Activated CD4-positive, CD25-positive, alpha-beta regulatory T cell (primary cell): Measurements from ENCODE around the gene MAPKAPK3.
A peak's percentile ranks its signal among the peaks of the same experiment; 100 is the strongest.

ENCODE experiments used
- DNase-seq, 4 experiments: peaks; one replicate each; lab custom pipeline; 2025; lab: John Stamatoyannopoulos, UW

The MAPKAPK3 gene

DNA sequence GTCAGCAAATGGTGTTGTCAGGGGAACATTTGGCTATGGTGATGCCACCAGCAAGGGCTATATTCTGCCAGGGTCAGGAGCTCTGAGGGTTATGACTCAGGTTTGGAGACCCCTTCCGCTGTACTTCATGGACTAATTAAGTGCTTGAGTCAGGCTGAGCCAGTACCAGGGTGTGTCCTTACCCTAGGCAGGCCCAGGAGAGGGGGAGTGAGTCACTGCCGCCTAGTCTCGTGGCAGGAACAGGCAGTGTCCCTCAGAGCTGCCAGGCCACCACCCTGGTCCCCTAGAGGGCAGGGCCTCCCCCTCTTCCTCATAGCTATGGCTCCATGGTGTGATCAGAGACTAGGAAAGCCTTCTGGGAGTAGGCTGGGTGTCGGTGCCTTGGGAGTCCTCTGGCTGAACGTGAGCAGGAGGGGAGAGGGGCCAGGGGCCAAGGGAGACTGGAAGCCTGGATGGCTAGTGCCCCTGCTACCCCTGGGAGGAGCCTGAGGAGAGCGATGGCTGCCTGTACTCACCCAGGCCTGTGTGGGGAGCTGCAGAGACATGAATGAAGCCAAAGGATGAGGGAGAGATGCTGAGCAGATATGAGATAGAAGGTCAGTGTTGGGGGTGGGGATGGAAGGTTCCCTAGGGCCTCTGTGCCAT lies 10.6 kb downstream of the MAPKAPK3 start:
- DNase-seq: no peak

DNA sequence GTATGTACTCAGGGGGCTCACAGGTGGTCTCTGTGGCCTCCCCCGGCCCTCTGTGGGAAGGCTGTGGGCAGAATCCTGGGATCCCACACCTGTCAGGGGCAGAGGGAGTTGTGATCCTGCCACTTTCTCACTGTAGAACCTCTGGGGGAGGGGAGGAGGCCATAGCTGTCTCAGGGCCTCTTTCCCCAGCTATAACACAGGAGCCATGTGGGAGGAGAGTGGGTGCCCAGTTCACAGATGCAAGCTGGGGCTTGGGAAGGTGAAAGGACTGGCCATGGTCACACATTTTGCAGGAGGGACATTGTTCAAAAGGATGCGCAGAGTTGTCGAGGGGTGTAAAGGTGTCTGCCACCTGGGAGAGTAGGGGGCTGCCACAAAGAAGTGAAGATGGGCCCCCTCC lies 11.7 kb downstream of the MAPKAPK3 start:
- DNase-seq: no peak

DNA sequence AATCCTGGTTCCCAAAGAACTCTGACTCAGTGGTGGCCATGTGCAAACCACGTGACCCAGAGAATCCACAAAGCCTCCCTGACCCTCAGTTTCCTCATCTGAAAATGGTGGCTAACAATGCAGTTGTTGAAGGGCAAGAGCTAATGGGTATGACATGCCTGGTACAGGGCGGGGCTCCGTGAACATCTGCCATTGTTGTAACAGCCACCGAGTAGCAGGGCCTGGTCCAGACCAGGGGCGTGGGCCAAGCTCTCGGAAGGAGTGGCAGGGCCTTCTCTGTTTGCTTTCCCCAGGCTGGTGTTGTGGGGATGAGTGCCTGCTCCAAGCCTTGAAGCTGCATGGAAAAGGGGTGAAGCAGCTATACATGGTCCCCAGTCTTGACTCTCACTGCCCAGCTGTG lies 13.4 kb downstream of the MAPKAPK3 start:
- no peak for DNase-seq

DNA sequence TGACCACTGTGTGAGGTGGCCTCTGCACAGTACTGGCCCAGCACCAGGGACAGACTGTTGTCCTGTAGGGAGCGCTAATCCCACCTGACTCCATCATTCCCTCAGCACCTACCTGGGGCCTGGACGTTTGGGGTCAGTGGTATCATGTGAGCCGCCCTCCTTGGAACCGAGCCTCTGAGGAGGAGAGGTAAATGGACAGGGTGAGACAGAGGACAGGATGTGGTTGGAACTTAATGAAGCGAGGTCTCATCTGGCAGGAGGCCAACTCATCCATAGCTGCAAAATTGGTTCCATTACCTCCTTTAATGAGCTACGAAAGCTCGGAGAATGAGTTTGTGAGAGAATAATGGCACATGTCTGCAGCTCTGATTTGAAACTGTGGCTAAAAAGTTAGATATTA lies 13.9 kb downstream of the MAPKAPK3 start:
- no peak for DNase-seq

DNA sequence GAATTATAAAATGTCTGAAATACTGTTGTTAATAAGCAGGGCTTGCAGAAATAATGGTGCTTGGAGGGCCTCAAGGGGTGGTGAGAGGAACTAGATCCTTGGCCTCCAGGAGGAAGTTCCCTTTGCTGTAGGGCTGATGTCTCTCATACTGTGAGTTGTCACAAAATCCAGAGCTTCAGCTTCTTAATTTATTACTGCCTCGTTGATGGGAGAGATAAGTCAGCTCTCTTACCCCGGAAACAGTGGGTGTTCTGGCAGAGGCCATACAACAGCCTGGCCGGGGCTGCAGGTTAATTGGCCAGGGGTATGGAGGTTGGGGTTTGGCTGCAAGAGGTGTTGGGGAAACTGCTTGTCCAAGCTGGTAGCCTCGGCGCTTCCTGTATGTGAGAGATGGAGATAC lies 15.5 kb downstream of the MAPKAPK3 start:
- no peak for DNase-seq

GRCh38 chr3:50633230-50633790 lies 16.4 kb downstream of the MAPKAPK3 start:
- DNase-seq: no peak

DNA sequence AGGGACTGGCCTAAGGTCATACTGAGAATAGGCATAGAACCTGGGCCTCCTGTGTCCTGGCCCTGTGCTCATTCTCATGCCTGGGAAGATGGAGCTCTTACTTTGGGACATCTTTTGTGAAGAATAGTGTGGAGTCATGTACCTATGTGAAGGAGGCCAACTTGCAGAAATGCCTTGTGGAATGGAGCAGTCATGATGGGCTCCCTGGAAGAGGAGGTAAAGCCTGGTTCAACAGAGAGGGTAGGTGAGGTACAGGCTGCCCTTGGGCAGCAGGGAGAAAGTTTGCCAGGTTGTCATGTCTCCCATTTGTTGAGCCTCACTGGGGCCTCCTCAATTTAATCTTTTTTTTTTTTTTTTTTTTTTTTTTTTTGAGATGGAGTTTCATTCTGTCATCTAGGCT lies 18.1 kb downstream of the MAPKAPK3 start:
- DNase-seq: no peak

GRCh38 chr3:50637011-50637410 lies 20.1 kb downstream of the MAPKAPK3 start:
- DNase-seq: no peak

GRCh38 chr3:50637945-50638344 lies 21.0 kb downstream of the MAPKAPK3 start:
- no peak for DNase-seq

DNA sequence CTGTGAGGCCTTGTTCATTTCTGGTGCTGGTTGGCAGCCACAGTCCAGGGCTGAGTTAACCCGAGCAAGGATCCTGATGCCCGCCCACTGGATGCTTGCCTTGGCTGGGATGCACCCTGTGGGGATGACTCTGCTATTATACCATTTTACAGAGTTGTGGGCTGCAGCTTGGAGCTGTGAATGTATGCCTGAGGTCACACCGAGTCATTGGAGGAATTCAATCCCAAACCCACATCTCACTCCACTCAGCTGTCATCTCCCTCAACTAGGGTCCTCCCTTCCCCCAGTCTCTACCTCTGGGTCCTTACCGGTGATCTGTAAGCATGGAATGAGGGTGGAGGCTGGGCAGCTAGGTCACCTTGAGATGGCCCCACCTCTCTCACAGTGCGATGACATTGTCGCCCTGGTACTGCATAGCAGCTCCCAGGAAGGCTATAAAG lies 22.1 kb downstream of the MAPKAPK3 start:
- DNase-seq: no peak

GRCh38 chr3:50642382-50642781 lies 25.4 kb downstream of the MAPKAPK3 start:
- DNase-seq: no peak

DNA sequence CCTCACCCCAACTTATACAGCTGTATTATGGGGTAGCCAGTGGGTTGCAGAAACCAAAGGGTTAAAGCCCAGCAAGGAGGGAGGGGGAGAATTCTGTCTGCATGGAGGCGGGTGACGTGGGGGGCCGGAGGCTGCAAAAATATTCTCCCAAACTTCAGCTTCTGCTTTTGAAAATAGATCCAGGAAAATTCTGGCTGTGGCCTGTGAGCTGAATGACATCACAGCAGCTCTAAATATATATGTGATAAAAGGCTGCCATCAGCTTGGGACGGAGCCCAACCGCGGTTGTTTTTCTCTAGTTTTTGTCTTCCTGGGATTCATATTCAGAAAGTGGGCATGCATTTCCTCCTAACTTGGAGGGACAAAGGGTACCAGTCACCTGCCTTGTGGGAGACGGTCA lies 27.6 kb downstream of the MAPKAPK3 start:
- DNase-seq: no peak

DNA sequence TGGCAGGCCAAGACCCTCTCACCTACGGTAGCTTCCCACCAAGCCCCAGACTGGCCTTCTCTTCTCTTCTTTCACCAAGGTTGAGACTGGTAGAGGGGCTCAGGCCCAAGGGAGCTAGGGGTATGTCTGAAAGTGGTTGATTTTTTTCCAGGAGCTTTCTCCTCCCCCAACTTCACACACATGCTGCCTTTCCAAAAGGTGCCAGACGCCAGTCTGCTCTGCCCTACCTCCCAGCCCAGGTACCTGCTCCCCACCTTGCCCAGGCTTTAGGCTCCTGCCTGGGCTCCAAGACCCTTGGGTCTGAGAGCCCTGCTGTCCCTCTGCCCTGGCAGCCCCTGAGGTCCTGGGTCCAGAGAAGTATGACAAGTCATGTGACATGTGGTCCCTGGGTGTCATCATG lies 28.4 kb downstream of the MAPKAPK3 start:
- DNase-seq: no peak

- DNase-seq: no peak
Measured at GRCh38 chr3:50648313-50648712, 31.4 kb downstream of the MAPKAPK3 start.

DNA sequence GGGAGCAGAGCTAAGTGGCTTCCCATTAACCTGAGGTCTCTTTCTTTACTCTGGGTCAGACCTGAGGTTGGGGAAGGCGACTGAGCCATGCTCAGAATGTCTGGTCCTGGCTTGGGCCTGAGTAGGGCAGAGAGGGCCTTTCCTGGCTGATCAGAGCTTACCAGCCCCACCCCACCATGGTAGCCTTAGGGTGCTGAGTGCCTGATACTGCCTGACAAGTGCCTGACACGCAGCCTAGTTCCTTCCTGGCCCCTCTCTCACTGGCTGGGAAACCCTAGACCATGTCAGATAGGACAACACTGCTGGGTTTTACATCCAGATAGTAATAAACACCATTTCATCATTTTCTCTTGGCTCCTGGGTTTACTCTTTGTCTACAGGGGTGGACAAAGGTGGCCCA lies 32.0 kb downstream of the MAPKAPK3 start:
- DNase-seq: no peak

DNA sequence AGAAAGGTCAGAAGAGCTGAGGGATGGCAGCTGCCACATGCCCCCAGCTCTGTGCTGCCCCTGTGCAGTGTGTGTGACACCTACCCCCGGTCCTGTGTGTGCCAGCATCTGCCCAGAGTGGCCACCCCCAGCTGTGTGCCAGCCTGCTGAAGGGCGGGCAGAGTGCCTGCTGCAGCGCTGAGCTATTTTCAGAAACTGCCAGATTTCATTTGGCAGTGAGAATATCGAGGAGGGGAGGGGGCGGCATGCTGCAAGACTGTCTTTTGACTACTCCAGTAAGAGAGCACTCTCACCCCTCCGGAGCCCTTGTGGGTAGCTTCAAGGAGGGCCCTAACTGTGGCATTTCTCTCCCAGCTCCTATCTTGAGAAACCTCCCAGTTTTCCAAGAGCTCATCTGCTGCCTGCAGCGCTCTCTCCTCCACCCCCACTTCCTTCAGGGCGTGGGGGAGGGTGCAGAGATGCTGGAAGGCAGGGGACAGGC lies 32.5 kb downstream of the MAPKAPK3 start:
- no peak for DNase-seq

- no peak for DNase-seq
Measured at GRCh38 chr3:50650018-50650417, 33.1 kb downstream of the MAPKAPK3 start.

GRCh38 chr3:50651445-50651844 lies 34.5 kb downstream of the MAPKAPK3 start:
- no peak for DNase-seq

- DNase-seq: no peak
Measured at GRCh38 chr3:50651920-50652529, 35.1 kb downstream of the MAPKAPK3 start.

DNA sequence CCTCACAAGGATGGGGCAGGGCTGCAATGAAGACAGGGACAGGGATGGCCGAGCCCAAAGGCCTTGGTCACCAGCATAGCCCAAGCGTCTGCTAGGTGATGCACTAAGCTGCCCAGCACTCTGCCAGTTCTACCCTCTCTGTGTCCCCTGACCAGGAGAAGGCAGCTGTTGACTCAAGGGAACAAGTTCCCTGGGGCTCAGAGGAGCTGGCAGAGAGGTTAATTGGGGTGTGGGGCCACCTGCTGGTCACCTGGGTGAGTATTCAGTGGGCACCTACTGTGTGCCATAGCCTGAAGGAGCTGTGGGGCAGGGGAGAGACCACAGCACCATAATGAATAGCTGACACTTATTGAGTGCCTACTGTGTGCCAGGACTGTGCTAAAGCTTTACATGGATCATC lies 35.8 kb downstream of the MAPKAPK3 start:
- DNase-seq: peak in 3 of 4 experiments; percentile 7 to 29 (median 14)

- DNase-seq: no peak
Measured at GRCh38 chr3:50653937-50654595, 37.1 kb downstream of the MAPKAPK3 start.

DNA sequence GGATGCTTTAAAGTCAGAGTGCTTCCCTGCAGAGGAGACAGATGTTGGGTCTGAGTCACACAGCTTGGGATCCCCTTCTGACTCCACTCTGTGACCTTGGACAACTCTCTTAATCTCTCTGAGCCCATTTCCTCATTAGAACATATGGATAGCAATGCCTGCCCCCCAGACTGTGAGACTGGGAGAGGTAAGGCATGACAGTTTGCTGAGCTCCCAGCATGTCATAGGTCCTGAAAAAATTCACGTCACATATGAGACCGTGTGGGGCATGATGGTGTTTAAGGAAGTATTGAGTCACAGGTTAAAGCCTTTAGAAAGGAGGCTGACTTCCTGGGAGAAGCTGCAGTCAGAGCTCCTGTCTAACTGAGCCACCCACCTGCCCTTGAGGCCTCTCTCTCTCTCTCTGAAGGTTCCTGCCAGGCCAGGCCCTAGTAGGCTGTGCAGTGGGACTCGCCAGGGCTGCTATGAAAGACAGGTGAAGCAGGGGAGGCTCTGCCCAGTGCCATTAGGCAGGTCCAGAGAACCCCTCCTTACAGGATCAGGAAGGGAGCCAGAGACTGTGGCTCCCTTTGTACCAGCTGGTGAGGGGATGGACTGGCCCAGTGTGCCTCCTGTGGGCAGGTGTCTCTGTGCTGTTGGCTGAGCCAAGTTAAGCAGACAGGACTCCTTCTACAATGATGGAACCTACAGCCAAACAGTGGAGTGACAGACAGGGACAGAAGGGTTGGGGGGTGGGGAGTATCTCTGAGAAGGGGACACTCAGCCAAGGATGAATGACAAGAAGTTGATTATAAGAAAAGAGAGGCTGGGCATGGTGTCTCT lies 38.3 kb downstream of the MAPKAPK3 start:
- DNase-seq: no peak
